ENCODE data around the gene CUX1.

- TF ChIP-seq SP1 (IDR thresholded peaks at IDR 0.05): no peak
- no peak for TF ChIP-seq SP1 (CRISPR knock-in tag; IDR thresholded peaks at IDR 0.05)
- no peak for TF ChIP-seq NCOA2 (CRISPR knock-in tag; IDR thresholded peaks at IDR 0.05)
- TF ChIP-seq MTA3 (CRISPR knock-in tag; IDR thresholded peaks at IDR 0.05): no peak
- TF ChIP-seq ZNF530 (CRISPR knock-in tag; IDR thresholded peaks at IDR 0.05; ENCODE audit: low read depth): no peak
- TF ChIP-seq TOPORS (CRISPR knock-in tag; IDR thresholded peaks at IDR 0.05): no peak
- TF ChIP-seq CC2D1A (CRISPR knock-in tag; IDR thresholded peaks at IDR 0.05): no peak
- TF ChIP-seq CTCF (CRISPR knock-in tag; IDR thresholded peaks at IDR 0.05): no peak
- no peak for TF ChIP-seq ASH2L (IDR thresholded peaks at IDR 0.05; ENCODE audit: insufficient read length, low read depth, low read length)
- no peak for TF ChIP-seq ZNF720 (CRISPR knock-in tag; IDR thresholded peaks at IDR 0.05)
- no peak for TF ChIP-seq ZNF75D (CRISPR knock-in tag; IDR thresholded peaks at IDR 0.05; ENCODE audit: borderline replicate concordance)
- no peak for TF ChIP-seq ZBTB3 (CRISPR knock-in tag; IDR thresholded peaks at IDR 0.05; ENCODE audit: borderline replicate concordance, low read depth)
Observed at GRCh38 chr7:102317231-102318059, 500.0 kb downstream of the CUX1 start.
